GM12892 (cell line): ENCODE data around the gene DPEP2NB.

Experiments
- POLR2A ChIP-seq: IDR thresholded peaks from 2 replicates; pipeline ENCODE4 v1.6.1; 2011; ENCODE audit warnings: low read depth, low read length, control low read depth
- POLR2AphosphoS5 ChIP-seq: IDR thresholded peaks from 2 replicates; pipeline ENCODE4 v1.6.1; 2011; ENCODE audit warnings: low read depth, low read length, control low read depth
- TAF1 ChIP-seq: IDR thresholded peaks from 2 replicates; pipeline ENCODE4 v1.6.1; 2011; ENCODE audit warnings: low read depth, mild to moderate bottlenecking, control low read depth, low read length, borderline replicate concordance

- TF ChIP-seq POLR2A (no peak), TAF1 (no peak), POLR2AphosphoS5 (no peak)
These were observed 39.7 kb upstream of the DPEP2NB start for GRCh38 chr16:68055395-68055794.
